NCI-H226 (cell line): ENCODE data around the gene ZNF394.
"Not testable (repeated sequence)": the region's sequence is repeated elsewhere in the genome, so short reads cannot be mapped to it uniquely, and the experiment has no call there.

ENCODE experiments used
- DNase-seq: peaks from one replicate; pipeline ENCODE4 v3.0.0-alpha.2; 2015

ZNF394 gene

DNA sequence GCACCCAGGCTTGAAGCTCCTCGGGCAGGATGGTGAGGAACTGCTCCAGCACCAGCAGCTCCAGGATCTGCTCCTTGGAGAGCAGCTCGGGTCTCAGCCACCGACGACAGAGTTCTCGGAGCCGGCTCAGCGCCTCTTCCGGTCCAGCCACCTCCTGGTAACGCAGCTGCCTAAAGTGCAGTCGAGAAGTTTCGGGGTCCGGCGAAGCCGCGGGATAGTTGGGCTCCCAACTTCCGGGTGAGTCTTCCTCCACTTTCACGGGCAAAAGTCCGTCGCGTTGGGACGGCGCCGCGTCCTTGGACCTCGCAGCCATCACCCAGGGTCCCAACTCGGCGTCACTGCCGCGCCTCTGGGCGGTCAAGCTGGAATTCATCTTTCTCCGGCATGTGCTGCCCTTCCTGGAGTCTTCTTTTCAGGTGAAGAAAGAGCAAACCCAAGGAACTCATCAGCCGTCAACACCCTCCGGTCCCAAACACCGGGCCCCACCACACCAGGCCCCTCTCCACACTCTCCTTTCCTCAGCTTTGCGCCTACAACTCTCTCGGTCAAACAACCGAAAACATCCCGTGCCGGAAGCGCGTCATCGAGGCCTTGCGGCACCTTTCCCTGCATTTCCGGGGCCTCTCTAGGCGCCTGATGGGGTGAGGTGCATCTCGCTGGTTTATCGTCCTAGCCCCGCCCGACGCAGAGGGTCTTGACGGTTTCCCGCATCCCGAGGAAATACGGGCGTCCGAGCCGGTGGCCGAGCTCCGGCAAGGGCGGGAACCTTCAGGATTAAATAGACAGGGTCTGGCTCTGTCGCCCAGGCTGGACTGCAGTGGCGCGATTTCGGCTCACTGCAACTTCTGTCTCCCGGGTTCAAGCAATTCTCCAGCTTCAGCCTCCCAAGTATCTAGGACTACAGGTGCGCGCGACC is at the start of gene ZNF394:
Gene ZNF394, minus strand, starts transcription at position 561 of the 916 bp plus-strand sequence. Its CDS starts 188 bp downstream, at position 373.
- peak; percentile 91 for DNase-seq

DNA sequence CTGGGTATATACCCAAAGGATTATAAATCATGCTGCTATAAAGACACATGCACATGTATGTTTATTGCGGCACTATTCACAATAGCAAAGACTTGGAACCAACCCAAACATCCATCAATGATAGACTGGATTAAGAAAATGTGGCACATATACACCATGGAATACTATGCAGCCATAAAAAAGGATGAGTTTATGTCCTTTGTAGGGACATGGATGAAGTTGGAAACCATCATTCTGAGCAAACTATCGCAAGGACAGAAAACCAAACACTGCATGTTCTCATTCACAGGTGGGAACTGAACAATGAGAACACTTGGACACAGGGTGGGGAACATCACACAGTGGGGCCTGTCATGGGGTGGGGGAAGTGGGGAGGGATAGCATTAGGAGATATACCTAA is 49.5 kb upstream of the ZNF394 start:
- not testable (repeated sequence) for DNase-seq

DNA sequence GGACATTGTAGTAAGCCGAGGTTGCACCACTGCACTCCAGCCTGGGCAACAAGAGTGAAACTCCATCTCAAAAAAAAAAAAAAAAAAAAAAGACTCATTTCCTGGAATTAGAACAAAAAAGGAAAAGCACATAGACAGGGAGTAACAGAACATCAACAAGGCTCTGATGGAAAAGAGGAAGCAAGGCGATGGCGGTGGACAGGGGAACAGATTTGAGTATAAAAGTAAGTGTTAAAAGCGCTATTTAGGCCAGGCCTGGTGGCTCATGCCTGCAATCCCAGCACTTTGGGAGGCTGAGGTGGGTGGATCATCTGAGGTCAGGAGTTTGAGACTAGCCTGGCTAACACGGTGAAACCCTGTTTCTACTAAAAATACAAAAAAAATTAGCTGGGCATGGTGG is 45.2 kb upstream of the ZNF394 start:
- DNase-seq, result not testable (repeated sequence)

DNA sequence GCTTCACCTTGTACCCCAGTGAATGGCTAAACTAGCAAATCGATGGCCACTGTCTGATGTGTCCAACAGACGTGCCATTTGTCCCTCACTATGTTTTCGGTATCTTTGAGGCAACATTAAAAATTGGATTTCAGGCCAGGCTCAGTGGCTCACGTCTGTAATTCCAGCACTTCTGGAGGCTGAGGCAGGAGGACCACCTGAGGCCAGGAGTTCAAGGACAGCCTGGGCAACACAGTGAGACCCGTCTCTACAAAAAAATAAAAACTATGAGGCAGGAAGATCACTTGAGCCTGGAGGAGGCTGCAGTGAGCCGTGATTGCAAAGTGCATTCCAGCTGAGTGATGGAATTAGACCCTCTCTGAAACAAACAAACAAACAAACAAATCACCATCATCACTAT is 43.8 kb upstream of the ZNF394 start:
- no peak for DNase-seq

DNA sequence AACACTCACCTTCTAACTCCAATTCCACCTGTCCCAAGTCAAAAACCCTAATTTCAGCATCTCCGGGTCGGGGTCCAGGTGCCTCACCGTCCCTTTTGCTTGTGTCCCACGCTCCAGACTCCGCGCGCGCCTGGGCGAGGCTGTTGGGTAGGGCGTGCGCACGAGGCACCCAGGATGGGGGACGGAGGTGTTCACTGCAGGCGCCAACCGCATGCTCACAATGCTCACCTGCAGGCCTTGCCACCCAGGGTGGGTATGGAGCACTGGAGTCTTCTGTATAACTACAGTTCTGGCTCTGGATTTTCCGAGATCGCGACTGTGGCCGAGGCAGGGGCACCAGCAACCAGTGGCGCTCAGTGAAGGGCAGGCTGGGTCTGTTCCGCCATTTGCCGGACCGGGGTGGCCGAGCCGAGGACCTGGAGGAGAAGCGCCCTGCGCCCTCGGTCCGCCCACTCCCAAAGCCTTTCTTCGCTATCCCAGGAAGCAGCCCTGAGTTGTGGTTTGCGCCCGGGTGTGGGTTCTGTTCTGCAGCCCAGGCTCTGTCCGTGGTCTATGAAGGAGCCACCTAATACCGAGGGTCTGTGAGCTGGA is 43.1 kb upstream of the ZNF394 start:
- no peak for DNase-seq

DNA sequence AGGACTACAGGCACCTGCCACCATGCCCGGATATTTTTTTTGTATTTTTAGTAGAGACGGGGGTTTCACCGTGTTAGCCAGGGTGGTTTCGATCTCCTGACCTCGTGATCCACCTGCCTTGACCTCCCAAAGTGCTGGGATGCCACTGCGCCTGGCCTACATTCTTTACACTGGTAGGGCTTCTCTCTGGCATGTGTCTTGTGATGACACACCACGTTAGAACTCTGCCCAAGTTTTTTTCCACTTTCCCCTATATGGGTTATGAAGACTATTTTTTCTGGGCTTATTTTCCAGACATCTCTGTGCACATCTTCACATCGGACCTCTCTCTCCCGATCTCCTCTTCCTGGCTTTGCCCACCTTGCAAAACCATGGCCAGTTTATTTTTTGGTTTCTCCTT is 41.1 kb upstream of the ZNF394 start:
- DNase-seq, result peak; percentile 24

DNA sequence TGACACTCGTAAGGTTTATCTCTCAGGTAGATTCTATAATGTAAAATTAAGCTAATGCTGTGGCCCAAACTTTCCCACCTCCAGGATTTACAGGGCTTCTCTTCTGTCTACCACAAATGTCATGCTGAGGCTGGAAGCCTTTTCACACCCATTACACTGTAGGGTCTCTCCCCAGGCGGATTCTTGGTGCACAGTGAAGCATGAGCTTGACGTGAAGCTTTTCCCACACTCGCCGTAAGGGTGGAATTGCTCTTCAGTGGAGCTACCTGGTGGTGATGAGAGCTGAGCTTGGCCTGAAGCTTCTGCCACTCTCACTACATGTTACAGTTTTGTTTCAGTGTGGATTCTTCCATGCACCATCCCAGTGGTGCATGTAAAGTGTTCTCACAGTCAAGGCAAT is 40.5 kb upstream of the ZNF394 start:
- DNase-seq, result no peak

DNA sequence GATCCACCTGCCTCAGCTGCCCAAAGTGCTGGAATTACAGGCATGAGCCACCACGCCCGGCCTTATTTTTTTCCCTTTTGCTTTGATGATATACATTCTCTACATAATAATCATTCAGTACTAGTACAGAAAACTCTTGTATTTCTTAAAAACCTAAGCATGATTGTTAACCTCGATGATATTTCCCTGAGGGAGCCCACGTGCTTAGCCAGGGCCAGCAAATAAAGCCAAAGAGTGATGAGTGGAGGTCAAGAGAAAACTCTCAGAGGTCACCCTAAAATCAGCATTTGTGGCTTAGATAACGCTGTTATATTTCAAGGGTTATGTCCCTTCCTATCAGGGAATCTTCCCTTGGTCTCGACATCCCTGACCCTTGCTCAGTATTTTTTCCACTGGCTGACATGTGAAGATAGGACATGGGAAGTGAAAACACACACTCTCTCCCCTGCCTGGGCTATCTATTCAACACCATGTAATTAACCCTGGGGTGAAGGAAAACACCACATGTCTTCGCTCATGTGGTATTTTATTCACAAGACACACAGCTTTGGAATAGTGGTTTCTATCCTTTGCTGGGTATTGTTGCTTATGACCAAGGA is 39.2 kb upstream of the ZNF394 start:
- DNase-seq, result no peak

DNA sequence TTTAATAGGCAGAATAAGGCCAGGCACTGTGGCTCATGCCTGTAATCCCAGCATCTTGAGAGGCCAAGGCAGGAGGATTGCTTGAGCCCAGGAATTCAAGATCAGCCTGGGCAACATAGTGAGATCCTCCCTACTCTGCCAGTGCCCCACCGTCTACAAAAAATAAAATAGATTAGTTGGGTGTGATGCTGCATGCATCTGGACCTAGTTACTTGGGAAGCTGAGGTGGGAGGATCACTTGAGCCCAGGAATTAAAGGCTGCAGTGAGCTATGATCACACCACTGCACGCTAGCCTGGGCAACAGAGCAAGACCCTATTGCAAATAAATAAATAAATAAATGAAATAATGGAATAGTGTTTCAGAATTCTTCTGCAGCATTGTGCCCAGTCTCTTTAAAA is 35.6 kb upstream of the ZNF394 start:
- DNase-seq, result no peak

DNA sequence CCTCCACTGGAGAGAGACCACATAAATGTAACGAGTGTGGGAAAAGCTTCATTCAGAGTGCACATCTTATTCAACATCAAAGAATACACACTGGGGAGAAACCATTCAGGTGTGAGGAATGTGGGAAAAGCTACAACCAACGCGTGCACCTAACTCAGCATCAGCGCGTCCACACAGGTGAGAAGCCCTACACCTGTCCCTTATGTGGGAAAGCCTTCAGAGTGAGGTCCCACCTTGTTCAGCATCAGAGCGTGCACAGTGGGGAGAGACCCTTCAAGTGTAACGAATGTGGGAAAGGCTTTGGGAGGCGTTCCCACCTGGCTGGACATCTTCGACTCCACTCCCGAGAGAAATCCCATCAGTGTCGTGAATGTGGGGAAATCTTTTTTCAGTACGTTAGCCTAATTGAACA is 31.3 kb upstream of the ZNF394 start:
- no peak for DNase-seq

DNA sequence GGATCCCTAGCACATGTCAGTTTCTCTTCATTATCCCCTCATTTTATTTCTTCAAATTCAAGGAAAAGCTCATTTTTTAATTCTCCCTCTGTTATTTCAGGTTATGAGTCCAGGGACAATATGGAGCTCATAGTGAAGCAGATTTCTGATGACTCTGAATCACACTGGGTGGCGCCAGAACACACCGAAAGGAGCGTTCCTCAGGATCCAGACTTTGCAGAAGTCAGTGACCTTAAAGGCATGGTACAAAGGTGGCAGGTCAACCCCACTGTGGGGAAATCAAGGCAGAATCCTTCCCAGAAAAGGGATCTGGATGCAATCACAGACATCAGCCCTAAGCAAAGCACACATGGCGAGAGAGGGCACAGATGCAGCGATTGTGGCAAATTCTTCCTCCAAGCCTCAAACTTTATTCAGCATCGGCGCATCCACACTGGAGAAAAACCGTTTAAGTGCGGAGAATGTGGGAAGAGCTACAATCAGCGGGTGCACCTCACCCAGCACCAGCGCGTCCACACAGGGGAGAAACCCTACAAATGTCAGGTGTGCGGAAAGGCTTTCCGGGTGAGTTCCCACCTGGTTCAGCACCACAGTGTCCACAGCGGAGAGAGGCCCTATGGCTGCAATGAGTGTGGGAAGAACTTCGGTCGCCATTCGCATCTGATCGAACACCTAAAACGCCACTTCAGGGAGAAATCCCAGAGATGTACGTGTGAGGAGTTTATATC is 25.8 kb upstream of the ZNF394 start:
- no peak for DNase-seq

DNA sequence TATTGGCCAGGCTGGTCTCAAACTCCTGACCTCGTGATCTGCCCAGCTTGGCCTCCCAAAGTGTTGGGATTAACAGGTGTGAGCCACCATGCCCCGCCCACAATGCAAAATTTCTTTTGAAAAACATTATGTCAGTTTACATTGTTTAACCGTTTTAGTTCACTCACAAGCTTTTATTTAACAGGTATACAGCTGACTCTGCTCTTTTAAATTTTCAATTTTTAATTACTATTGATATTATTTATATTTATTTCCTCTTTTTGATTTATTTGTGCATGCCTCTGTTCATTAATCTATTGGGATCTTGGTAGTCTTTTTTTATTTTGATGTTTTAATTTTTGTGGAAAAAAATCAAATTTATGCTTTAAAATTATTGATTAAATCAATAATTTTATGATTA is 21.3 kb upstream of the ZNF394 start:
- no peak for DNase-seq

DNA sequence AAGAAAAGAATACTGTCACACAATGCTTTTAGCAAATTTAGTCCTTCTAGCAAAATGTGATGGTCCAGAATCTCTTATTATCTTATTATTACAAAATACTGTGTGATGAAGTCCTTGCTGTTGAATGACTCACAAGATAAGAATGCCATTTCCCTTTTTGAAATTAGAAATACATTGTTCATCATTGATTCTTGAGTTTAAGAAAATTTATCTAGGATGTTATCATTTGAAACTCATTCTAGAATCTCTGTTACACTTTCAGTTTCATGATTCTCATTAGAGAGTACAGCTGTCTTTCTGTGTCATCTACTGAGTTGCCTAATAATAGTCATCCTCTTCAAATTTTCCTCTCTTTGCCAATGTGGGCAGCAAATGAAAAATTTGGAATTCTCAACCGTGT is 14.0 kb upstream of the ZNF394 start:
- DNase-seq, result no peak

DNA sequence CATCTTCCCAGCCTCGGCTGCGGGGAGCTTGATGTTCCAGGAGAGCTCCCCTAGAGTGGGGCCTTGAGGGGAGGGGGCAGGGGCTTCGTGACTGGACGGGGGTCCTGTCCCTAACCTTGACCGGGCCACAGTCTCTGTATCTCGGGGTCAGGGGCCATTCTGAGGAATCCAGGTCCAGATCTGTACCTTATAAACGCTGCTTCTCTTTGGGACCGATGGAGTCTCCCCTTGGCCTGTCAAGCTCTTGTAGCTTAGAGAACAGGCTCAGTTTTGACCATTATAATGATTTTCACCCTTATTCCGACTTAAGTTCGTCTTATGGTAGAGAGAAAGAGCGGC is 5.2 kb upstream of the ZNF394 start:
- DNase-seq, result no peak

DNA sequence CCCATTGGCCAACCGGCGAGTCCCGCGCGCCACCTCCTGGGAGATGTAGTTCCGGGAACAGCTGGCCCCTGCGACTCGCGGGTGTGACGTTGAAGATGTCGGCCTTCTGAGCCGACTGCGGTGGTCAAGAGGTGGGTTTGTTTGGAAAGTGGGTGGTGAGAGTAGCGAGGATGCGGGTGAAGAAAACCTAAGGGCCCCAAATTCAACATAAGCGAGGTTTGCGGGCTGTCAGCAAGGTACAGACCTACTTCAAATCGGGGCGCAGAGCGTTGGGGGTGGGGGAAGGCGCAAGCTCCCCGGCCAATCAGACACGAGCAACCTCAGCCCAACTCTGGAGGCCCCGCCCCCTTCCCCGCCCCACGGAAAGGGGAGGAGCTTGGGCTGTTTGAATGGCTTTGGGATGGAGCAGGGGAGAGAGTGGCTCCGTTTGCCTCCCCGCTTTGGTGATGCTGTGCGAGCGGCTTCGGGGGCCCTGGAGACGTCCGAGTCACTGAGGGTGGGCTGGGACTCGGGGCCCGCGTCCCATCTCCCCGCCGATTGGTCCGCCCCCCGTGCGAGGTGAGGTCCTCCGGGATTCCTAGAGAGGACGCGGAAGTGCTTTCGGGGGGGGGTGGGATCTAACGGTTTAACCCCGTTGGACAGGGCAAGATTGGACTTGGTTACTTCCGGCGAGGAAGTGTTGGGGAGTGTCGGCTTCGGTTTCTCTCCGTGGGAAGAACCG is 4.7 kb upstream of the ZNF394 start, which contains the start of gene ZKSCAN5:
Gene ZKSCAN5, plus strand, starts transcription at position 60 of the 721 bp plus-strand sequence. CDS start 1,383 bp downstream, outside the sequence.
- peak; percentile 95 for DNase-seq

DNA sequence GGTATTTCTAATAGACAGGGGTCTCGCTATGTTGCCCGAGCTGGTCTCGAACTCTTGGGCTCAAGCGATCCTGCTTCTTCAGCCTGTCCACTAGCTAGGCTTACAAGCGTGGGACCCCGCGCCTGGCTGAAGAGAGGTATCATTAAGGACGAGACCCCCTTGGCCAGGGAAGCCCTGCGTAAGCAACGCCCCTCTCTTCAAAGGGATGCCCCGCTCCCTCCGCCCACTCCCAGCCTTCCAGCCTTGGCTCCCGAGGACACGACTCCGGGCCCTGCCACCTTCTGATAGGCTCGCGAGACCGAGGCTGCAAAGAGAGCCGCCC is 4.2 kb upstream of the ZNF394 start:
- DNase-seq, result no peak

DNA sequence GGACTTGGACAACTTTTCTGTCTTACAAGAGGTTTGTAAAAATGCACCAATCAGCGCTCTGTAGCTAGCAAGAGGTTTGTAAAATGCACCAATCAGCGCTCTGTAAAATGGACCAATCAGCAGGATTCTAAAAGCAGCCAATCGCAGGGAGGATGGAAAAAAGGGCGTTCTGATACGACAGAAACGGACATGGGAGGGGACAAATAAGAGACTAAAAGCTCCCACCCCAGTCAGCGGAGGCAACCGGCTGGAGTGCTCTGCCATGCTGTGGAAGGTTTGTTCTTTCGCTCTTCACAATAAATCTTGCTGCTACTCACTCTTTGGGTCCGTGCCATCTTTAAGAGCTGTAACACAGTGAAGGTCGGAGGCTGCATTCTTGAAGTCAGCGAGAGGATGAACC is 1.2 kb upstream of the ZNF394 start:
- DNase-seq, result not testable (repeated sequence)

DNA sequence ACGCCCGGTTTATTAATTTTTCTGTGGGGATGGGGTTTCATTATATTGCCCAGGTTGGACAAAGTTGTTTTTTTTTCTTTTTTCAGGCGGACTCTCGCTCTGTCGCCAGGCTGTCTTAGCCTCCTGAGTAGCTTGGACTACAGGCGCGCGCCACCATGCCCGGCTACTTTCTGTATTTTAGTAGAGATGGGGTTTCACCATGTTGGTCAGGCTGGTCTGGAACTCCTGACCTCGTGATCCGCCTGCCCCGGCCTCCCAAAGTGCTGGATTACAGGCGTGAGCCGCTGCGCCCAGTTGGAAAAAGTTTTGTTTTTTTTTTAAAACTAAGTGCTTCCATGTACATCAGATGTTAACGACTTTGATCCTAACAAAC is 542 bp upstream of the ZNF394 start:
- no peak for DNase-seq

DNA sequence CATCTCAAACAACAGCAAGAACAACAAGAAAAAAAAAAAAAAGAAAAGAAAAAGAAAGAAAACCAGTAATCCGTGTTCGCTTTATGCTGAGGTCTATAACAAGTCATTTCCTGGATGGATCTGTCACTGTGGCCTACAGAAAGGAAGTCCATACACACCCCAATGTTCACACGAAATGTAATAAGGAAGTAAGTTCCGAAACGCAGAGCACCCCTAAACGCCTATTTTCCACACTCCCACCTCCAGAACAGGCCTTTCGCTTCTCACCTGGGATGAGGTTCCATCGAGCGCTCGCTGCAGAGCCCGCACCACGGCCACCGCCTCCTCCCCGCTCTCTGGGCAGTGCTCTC is 735 bp downstream of the ZNF394 start:
- no peak for DNase-seq

DNA sequence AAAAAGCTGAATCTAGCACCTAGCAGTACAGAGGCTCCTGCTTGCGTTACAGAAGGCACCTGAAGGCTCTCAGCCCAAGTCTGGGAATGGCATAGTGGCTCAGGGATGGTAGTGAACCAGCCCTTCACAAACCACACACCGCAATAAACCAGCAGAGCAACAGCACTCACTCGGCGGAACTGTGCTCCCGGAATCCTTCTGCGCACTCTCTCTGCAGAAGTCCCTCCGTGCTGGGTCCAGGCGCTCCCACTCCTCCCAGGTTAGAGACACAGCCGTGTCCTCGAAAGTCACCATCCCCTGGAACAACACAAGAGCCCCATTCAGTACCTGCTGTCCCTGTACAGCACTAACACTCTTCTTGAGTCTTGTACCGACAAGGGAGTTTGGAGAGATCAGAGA is 1.5 kb downstream of the ZNF394 start:
- DNase-seq, result no peak

DNA sequence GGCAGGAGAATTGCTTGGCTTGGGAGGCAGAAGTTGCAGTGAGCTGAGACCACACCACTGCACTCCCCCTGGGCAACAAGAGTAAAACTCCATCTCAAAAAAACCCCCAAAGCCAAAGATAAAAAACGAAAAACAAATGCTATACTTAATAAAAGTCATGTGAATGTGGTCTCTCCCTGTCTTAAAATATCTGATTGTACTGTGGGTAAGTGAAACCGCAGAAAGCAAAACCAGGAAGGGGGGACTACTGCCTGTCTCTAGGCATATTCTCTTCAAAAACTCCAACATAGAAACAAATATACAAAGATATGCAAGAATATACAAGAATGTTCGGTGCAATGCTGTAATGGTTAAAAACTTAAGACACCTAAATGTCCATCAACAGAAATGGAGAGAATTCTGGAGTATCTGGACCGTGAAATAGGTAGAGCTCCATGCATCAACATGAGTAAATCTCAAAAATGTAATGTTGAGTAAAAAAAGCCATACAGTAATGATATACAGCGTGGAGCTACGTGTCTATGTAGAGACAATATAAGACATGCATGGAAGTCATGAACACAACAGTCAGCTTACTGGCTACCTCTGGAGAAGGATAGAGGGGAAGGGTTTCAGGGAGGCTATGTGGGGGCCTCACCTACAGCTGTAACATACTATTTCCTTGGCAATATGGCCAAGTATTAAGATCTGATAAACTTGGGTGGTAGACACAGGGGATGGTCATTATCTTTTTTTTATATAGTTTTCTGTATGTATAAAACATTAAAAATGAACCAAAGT is 2.1 kb downstream of the ZNF394 start:
- DNase-seq, result no peak

DNA sequence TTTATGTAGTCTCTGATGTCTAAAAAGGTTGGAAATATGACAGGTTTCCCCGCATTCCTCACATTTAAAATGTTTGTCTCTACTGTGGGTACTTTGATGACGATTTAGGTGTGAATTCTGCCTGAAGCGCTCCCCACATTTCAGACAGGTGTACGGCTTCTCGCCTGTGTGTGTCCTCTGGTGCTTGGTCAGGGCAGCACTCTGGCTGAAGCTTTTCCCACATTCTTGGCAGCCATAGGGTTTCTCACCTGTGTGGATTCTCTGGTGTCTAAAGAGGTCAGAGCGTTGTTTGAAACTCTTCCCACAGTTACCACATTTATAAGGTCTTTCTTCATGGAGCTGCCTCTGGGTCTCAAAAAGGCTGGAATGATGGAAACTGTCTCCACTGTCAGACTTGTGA is 6.3 kb downstream of the ZNF394 start:
- no peak for DNase-seq
